HG03571 (cell line): ENCODE measurements around the gene LYZ.
A peak's percentile ranks its signal among the peaks of the same experiment; 100 is the strongest.

ENCODE experiments used
- ATAC-seq: cut with Tn5 transposase; IDR thresholded peaks from one replicate; pipeline ENCODE4 v1.9.1; 2021; ENCODE audit not compliant: unreplicated experiment

LYZ gene

DNA sequence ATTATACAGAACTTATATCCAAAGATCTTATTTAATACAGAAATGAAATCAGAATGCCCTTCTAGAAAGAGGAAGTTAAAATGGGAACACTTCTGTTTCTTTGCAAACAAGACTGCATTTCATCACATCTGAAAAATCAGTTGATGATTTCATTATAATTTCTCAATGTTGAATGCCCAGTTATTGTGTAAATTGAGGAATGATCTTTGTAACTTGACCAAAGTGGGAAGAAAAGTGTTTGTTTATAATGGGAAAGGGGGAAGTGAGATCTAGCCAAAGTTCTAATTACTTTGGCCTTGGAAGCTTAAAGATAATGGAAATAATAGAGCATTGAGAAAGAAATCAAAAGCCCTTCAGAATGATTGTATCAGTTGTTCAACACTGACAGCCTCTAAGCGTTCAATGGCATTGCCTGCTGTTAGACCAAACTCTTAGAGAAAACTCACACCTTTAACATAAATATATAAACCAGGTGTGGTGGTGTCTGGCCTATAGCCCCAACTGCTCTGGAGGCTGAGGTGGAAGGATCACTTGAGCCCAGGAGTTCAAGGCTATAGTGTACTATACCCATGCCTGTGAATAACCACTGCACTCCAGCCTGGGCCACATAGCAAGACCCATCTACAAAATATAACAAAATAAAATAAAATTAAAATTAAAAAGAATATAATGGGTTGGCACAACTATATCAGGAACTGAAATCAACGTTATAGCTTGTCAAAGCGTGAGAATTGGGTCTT is 9.9 kb upstream of the LYZ start:
- no peak for ATAC-seq

DNA sequence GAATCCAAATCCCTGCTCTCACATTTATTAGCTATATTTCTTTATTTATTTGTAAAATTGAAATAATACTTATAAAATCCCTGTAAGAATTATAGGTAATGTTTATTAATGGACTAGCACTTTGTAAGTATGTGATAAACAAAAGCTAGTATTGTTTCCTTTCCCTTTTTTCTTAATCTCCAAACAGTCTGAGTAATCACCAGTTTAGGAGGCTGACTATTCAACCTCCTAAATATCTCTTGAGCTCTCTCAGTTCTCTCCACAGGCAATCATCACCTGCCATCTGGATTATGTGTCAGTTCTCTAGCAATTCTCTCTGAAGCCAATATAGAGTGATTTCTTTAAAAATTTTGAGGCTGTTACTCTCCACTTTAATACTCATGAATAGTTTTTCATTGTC is 9.2 kb upstream of the LYZ start:
- ATAC-seq, result no peak

DNA sequence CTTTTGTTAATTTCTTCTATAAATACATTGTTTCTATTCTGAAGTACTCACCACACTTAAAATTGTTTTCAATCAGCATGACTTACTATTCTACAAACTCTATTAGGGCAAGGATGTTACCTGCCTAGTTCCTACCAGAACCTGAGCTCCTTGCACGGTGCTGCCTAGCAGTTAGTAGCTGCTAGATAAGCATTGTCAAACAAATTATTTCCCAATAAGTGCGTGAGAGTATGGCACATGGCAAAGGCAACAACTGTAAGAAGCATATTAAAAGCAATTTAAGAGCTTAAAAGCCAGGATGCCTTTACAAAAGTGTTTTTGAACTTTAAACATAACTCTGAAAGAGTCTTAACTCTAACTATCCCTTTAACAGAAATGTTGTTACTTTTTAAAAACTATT is 8.2 kb upstream of the LYZ start:
- ATAC-seq, result no peak

DNA sequence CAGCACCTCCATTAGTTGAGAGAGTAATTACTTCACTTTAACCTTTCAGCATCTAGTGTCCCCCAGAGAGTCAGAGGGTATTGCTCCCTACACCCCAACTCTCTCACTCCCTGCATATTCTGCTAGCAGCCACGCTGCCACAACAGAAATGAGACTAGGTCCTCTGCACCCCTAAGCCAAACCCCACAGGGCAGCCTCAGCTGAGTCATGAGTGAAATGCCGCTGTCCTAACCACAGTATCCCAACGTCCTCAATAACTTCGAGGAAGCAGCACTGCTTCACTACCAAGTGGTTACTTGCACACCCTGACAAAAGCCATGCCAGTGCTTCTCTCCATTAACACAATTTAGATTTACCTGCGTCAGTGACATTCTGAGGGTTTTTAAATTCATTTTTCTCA is 6.9 kb upstream of the LYZ start:
- ATAC-seq, result no peak

DNA sequence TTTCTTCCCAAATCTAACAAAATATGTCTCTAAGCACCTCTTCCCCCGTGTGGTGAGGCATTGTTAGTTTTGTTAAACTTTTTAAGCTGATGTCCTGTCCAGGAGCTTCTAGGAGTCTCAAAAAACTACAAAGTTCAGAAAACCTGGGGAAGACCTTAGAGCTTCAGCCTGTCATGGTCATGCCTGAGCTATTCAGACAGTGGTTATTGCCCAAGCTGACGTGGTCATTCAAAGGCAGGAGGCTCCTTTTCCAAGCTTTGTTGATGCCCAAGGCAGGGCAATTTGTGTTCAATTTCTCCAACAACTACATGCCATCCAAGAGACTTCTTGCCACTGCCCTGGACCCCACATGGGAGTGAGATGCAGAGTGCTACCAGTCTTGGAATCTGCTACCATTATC is 5.8 kb upstream of the LYZ start:
- ATAC-seq, result no peak

DNA sequence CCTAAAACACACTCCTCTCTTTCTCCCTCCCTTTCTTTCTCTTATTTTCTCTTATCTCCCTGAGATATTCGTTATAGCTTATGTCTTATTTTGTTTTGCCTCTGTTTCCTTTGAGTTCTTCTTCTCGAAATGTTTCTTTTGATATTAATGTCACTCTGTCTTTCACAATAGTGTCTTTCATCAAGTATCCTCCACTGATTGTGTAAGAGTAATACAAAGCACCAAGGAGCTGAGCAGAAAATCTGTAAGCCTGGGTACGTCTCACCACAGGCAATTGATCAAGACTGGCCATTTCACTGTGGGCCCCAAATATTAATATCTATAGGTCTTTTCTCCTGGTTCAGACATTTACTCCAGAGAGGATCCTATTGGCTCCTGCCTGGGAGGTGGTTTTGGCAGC is 4.8 kb upstream of the LYZ start:
- ATAC-seq, result no peak

DNA sequence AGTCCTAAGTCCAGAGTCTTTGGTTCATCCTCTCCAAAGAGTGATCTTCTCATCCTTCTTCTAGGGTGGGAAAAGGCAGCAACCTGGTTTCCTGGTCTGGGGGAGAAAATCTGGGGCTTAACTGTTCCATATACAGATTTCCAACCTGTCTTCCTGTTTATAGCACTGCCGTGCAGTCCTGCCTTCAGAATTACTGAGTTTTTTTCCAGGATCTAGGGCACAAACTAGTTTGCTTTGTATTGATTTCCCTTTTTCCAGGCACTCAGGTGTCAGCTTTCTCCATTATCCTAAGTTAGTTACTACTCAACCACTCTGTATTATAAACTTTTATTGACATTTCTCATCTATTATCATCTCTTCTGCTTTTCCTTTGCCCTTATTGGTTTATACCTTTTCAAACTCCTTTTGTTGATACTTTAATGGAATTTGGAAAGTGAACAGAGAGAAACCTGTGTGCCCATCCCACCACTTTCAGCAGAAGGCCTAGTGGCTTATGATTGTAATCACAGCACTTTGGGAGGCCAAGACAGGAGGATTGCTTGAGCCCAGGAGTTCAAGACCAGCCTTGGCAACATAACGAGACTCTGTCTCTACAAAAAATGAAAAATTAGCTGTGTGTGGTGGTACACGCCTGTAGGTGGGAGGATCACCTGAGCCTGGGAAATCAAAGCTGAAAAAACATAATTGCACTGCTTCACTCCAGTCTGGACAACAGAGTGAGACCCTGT is 4.1 kb upstream of the LYZ start:
- no peak for ATAC-seq

DNA sequence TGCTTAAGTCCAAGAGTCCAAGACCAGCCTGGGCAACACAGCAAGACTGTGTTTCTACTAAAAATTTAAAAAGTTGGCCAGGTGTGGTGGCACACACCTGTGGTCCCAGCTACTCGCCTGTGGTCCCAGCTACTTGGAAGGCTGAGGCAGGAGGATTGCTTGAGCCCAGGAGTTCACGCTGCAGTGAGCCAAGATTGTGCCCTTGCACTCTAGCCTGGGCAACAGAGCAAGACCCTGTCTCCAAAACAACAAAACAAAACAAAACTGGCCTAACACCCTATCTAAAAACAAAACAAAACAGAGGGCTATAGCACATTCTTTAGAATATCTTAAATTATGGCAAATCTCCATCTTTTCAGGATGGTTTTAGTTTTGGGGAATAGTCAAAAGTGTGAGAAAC is 3.1 kb upstream of the LYZ start:
- no peak for ATAC-seq

DNA sequence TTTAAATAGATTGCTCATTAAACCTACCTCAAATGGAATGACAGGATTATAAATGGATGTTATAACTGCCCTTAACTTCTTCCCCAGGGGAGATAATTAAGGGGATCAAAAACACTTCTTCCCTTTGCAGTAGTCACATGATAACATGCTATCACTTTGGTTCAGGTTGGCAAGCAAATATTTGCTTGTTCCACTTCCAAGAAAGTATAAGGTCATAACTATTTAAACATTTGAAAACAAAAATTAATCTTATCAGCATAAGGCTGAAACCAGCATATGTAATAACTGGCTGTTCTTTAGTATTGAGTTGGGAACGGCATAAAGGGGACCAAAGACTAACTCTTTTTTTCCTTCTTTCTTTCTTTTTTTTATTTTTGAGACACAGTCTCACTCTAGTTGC is 2.4 kb upstream of the LYZ start:
- ATAC-seq, result no peak

DNA sequence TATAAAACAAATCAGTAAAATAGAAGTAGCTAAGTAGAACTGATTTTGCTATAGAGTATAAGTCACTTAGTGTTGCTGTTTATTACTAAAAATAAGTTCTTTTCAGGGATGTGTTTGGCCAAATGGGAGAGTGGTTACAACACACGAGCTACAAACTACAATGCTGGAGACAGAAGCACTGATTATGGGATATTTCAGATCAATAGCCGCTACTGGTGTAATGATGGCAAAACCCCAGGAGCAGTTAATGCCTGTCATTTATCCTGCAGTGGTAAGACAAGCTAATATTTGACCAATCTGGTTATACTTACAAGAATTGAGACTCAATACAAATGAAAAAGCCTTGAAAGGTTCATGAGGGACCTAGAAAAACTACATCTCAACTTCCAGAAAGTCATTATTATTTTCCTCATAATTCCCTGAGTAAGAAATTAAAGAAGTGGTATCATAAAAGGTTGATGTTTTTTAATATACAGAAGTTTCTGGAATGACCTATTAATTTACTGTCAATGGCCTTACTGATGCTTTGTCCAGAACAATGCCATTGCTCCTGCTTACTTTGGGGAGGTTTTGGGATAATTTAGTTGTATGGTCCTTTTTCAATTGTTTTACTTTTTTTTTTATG is 1.9 kb downstream of the LYZ start:
- no peak for ATAC-seq

DNA sequence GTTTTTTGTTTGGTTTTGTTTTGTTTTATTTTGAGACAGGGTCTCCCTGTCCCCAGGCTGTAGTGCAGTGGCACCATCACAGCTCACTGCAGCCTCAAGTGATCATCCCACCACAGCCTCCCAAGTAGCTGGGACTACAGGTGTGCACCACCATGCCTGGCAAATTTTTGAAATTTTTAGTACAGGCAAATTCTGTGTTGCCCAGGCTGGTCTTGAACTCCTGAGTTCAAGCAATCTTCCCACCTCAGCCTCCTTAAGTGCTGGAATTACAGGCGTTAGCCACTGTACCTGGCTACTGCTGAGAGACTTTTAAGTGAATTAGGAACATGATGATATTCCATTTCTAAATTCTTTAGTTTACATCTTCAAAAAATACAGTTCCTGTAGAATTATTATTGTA is 2.6 kb downstream of the LYZ start:
- ATAC-seq, result no peak

DNA sequence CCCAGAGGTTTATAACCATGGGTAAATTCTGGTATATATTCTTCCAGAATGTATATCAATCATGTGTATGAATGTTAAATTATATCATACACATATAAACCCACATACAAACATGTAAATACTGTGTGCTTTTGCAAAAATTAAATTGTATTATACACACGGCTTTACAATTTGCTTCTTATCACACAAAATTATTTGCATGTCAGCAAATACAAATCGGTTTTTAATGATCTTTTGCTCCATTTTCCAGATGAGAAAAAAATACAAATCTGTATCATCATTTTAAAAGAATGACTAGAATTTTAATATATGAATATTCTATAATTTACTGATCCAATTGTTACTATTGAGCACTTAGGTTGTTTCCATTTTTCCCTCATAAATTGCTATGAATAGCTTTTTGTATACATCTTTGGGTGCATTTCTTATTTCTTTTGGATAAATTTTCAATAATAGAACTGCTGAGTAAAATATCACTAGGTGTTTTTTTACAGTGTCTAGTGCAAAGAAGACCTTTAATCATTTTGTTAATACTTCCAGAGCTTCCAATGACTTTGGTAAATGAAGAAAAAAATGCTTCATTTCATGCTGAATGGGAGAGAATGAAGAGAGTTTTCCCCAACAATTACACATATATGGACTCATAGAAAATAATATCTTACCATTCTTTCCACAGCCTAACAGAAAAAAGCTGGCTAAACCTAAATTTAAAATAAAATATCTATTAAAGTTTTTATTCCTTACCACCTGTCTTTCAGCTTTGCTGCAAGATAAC is 3.5 kb downstream of the LYZ start:
- ATAC-seq, result no peak

DNA sequence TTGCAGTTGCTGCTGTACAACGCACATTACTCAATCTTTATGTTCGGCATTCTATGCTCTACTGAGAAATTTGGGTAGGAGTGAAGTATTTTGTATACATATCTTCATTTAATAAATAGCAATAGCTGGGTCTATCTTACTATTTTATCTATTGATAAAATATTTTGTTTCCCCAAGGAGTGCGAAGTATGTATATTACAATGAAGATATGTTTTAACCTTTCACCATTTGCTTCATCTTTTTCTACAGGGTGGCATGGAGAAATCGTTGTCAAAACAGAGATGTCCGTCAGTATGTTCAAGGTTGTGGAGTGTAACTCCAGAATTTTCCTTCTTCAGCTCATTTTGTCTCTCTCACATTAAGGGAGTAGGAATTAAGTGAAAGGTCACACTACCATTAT is 4.7 kb downstream of the LYZ start:
- no peak for ATAC-seq

DNA sequence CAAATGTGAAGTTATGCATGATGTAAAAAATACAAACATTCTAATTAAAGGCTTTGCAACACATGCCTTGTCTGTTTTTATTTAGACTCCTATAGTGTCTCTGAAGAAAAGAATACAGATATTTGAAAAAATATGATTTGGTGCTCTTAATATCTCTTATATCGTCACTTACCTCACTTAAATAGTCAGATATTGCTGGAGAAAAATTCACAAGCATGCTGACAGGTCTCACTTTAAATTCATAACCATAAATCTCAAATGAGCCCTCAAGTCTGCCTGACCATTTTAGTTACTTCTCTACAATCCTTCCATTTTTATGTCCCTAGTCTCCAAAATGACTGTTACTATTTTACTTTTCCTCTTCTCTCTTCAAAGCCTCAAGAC is 6.0 kb downstream of the LYZ start:
- ATAC-seq, result no peak

DNA sequence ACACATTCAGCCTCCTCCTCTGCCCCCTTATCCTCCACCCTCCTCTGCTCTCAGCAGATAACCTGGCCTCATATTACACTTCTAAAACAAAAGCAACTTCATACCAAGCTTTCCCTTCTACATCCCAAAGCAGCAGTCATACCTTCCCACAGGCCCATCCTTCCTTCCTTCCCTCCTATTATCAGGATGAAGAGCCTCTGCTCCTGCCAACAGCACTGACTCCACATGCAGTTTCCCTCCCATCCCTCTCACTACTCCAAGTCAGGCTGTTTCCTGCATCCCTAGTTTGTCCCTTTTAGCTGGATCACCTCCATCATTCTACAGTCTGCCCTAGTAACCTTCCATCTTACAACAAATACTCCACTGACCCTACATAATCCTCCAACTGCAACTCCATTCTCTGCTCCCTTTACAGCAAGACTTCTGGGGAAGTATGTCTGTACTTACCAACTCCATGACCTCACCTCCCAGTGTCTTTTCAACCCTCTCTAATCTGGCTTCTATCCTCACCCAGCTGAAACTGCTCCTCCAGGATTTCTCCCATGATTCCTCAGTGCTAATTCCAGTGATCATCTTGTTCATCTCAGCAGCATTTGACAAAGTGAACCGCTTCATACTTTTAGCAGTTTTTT is 6.5 kb downstream of the LYZ start:
- ATAC-seq, result no peak

DNA sequence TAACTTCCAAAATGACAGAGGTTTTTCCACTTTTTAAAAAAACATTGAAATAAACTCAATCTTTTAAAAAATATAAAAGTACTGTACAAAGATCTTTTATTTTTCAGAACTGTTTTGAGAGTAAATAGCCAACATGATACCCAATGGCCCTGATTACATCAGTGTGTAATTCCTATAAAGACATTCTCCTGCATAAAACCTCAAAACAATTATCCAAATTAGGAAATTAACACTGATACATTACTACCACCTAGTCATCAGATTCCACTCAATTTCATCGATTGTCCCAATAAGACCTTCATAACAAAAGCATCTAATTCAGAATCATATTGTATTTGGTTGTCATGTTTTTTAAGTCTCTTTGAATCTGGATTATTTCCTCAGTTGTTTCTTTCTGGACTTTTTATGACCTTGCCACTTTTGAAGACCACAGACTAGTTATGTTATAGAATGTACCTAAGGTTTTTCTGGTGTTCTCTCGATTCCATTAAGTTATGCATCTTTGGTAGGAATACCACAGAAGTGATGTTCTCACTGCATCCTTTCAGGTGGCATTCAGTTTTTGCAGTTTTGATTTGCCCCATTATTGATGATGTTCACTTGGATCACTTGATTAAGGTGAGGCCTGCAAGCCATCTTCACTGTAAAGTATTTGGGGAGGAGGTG is 7.3 kb downstream of the LYZ start:
- no peak for ATAC-seq

DNA sequence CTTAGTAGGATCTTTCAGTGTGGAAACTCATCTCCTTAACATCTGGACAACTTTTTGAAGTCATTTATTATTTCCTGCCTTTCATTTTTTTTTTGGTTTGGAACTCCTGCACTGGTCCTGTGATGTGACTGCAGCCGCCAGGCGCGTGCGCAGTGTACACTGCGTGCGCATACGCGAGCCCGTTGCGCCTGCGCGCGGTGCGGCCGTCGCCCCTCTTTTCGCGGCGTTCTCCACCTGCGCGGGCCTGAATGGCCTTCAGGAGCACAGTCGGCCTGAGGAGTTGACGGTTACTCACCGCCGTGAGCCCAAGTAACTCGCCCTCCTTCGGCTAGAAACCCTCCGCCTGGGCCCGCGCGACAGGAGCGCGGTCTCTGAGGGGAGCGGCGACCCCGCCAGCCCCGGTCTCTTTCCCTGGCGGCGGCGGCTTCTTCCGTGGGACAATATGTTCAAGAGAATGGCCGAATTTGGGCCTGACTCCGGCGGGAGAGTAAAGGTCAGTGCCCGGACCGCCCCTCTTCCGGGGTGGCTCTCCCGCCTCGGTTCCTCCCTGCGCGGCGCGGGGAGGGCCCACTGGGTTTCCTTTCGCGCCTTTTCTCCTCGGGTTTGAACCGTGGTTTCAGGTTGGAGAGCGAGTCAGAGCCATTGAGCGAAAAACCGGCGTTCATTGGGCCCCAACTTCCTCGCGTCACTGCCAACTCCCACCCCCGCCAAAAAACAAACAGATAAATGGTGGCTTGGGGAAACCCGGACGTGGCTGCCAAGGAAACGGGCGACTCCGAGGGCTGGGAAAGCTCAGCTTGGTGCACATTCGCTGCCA is 11.6 kb downstream of the LYZ start, which contains the start of gene YEATS4:
YEATS4 (plus strand) TSS at position 213 of the 817 bp plus-strand sequence; CDS start at position 443, 230 bp downstream.
- ATAC-seq, result peak; percentile 85

DNA sequence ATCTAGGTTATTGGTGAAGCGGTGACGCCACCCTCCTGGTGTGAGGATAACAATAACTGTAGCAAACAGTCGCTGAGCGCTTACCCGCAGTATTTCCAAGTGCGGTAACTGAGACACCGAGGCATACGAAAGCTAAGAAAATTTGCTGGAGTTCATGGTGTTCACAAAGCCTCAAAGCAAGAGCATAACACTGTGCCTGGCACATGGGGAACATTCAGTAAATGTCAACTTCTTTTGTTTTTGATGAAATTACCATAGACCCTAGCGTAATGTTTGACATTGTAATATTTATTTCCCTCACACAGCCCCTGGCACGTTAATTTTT is 12.1 kb downstream of the LYZ start:
- ATAC-seq, result no peak

DNA sequence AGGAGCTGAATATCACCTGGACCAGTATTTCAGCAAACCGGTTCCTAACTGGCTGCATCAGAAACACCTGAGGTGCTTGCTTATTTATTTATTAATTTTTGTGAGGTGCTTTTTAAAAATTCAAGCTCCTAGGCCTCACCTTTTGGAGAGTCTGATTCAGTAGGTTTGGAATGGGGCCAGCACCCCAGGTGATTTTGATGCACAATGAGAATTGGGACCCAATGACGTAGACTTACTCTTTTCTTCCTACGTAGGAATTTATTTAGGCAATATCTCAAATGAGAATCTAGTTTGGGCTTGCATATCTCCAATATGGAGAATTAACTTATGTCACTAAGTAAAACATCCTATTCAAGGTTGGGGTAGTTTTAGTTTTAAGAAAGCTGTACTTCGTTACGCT is 18.6 kb downstream of the LYZ start:
- ATAC-seq, result no peak

DNA sequence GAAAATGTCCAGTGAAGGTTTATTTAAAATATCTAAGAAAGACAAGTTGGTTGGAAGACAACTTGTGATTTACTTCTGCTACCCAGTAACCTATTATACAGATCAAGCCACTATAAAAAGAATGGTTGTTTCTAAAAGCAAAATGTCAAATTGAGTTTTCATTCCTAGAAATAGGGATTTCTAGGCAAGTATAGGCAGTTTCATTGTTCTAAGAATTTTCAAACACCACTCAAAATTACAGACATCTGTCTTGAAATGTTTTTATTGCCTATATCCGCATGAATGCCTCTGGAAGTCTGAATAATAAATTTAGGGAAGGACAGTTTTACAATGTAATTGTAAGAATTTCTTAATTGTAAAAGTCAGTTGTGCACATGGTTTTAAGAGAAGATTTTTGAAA is 20.0 kb downstream of the LYZ start:
- no peak for ATAC-seq
